ENCODE results near the gene EGF.

Gene EGF

GRCh38 chr4:110019153-110019552, 106.5 kb downstream of the EGF start:
- H3K27me3 ChIP-seq = no peaks in the 10 kb centered on the region
- no peak overlapping the region for H3K4me3 ChIP-seq (ENCODE audit: low read depth in 1 of 2, low read length in 1 of 2)
- no peak for TF ChIP-seq CTCF (IDR thresholded peaks at IDR 0.05)
- H3K27ac ChIP-seq = no peak overlapping the region
- no peaks in the 10 kb centered on the region for H3K36me3 ChIP-seq
- no peaks in the 10 kb centered on the region for H3K9me3 ChIP-seq
- no peaks in the 10 kb centered on the region for H3K4me1 ChIP-seq (ENCODE audit: control insufficient read depth in 1 of 2, insufficient read depth in 1 of 2, low read depth in 1 of 2, low read length in 1 of 2)

- no peak overlapping the region for H3K27ac ChIP-seq
- no peak for TF ChIP-seq CTCF (IDR thresholded peaks at IDR 0.05)
Measured at GRCh38 chr4:110020139-110020538, 107.5 kb downstream of the EGF start.

GRCh38 chr4:110020646-110021443, 108.2 kb downstream of the EGF start:
- no peak overlapping the region for H3K27ac ChIP-seq
- H3K4me3 ChIP-seq (ENCODE audit: low read depth in 1 of 2, low read length in 1 of 2) = no peak overlapping the region
- no peaks in the 10 kb centered on the region for H3K4me1 ChIP-seq (ENCODE audit: control insufficient read depth in 1 of 2, insufficient read depth in 1 of 2, low read depth in 1 of 2, low read length in 1 of 2)
- TF ChIP-seq CTCF (IDR thresholded peaks at IDR 0.05) = no peak
- H3K27me3 ChIP-seq = no peaks in the 10 kb centered on the region
- no peaks in the 10 kb centered on the region for H3K36me3 ChIP-seq
- H3K9me3 ChIP-seq = no peaks in the 10 kb centered on the region

More at GRCh38 chr4:110020139-110020538, 107.5 kb downstream of the EGF start:
- Histone ChIP-seq H3K36me3 (no peaks in the 10 kb centered on the region), H3K9me3 (no peaks in the 10 kb centered on the region), H3K4me1 (ENCODE audit: control insufficient read depth in 1 of 2, insufficient read depth in 1 of 2, low read depth in 1 of 2, low read length in 1 of 2) (no peaks in the 10 kb centered on the region), H3K4me3 (ENCODE audit: low read depth in 1 of 2, low read length in 1 of 2) (no peak overlapping the region), H3K27me3 (no peaks in the 10 kb centered on the region)

- Histone ChIP-seq H3K27me3 (no peaks in the 10 kb centered on the region), H3K4me3 (ENCODE audit: low read depth in 1 of 2, low read length in 1 of 2) (no peak overlapping the region), H3K9me3 (no peaks in the 10 kb centered on the region), H3K4me1 (ENCODE audit: control insufficient read depth in 1 of 2, insufficient read depth in 1 of 2, low read depth in 1 of 2, low read length in 1 of 2) (no peaks in the 10 kb centered on the region), H3K27ac (no peak overlapping the region), H3K36me3 (no peaks in the 10 kb centered on the region)
- no peak for TF ChIP-seq CTCF (IDR thresholded peaks at IDR 0.05)
Measured at GRCh38 chr4:110022457-110022856, 109.8 kb downstream of the EGF start.

- H3K4me3 ChIP-seq (ENCODE audit: low read depth in 1 of 2, low read length in 1 of 2) = no peak overlapping the region
- H3K36me3 ChIP-seq = no peaks in the 10 kb centered on the region
- no peaks in the 10 kb centered on the region for H3K4me1 ChIP-seq (ENCODE audit: control insufficient read depth in 1 of 2, insufficient read depth in 1 of 2, low read depth in 1 of 2, low read length in 1 of 2)
- no peak for TF ChIP-seq CTCF (IDR thresholded peaks at IDR 0.05)
- H3K27ac ChIP-seq = no peak overlapping the region
- no peaks in the 10 kb centered on the region for H3K9me3 ChIP-seq
- H3K27me3 ChIP-seq = peaks cover 8% of the 10 kb centered on the region
Measured at GRCh38 chr4:110025056-110025455, 112.4 kb downstream of the EGF start.

All from neutrophil (primary cell).